ENCODE results near the gene C19orf38. TPM values are rescaled to one million over a fixed set of nuclear protein-coding genes. Genes with fewer than 3 reads are reported as not detected.
"Not testable (repeated sequence)": the region's sequence is repeated elsewhere in the genome, so short reads cannot be mapped to it uniquely, and the experiment has no call there.

C19orf38 gene
- total RNA-seq, 1 donor from 2014 or later = not detected

DNA sequence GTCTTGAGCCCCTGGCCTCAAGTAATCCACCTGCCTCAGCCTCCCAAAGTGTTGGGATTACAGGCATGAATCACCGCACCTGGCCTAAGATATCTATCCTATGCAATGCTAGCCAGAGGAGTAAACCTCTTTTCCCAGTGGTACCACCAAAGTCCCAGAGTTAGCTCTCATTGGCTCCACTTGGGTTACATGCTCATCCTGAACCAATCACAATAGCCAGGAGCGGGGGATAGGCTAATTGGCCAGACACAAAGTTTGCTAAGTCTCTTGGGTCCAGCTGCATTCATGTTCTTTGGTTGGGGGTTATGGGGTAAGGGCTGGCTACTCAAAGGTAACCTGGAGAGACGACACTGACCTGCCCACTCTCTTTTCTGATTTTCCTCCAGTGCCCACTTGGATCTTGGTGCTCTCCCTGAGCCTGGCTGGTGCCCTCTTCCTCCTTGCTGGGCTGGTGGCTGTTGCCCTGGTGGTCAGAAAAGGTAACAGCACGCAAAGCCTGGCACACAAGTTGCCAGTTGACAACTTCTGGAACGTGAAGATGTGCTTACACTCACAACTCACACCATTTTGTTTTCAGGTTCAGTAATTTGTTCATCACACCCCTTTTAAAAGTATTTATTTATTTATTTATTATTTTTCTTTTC, 7.8 kb downstream of the C19orf38 start:
- Mint-ChIP-seq H3K4me1 (peaks cover 9% of the 10 kb centered on the region), H3K27me3 (ENCODE audit: low read depth) (no peaks in the 10 kb centered on the region), H3K4me3 (no peak overlapping the region), H3K9me3 (no peaks in the 10 kb centered on the region), H3K27ac (ENCODE audit: unreplicated experiment) (no peak overlapping the region), H3K36me3 (ENCODE audit: low read depth) (no peaks in the 10 kb centered on the region)
- TF ChIP-seq, protein P1, sequence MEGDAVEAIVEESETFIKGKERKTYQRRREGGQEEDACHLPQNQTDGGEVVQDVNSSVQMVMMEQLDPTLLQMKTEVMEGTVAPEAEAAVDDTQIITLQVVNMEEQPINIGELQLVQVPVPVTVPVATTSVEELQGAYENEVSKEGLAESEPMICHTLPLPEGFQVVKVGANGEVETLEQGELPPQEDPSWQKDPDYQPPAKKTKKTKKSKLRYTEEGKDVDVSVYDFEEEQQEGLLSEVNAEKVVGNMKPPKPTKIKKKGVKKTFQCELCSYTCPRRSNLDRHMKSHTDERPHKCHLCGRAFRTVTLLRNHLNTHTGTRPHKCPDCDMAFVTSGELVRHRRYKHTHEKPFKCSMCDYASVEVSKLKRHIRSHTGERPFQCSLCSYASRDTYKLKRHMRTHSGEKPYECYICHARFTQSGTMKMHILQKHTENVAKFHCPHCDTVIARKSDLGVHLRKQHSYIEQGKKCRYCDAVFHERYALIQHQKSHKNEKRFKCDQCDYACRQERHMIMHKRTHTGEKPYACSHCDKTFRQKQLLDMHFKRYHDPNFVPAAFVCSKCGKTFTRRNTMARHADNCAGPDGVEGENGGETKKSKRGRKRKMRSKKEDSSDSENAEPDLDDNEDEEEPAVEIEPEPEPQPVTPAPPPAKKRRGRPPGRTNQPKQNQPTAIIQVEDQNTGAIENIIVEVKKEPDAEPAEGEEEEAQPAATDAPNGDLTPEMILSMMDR (conservative IDR thresholded peaks at IDR 0.05) = peak; percentile 59
- no peak for DNase-seq (ENCODE audit: low read depth, low spot score)

DNA sequence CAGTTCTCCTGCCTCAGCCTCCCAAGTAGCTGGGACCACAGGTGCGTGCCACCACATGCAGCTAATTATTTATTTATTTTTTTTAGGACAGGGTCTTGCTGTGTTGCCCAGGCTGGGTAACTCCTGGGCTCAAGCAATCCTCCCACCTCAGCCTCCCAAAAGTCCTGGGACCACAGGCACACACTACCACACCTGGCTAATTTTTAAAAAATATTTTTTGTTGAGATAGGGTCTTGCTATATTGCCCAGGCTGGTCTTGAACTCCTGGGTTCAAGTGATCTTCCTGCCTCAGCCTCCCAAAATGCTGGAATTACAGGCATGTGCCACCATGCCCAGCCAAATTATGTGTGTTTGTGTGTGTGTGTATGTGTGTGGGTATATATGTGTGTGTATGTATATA, 8.7 kb downstream of the C19orf38 start:
- H3K36me3 Mint-ChIP-seq (ENCODE audit: low read depth); DNase-seq (ENCODE audit: low read depth, low spot score); H3K9me3 Mint-ChIP-seq; H3K4me3 Mint-ChIP-seq; H3K27ac Mint-ChIP-seq (ENCODE audit: unreplicated experiment); H3K27me3 Mint-ChIP-seq (ENCODE audit: low read depth): not testable (repeated sequence)
- peaks cover 13% of the 10 kb centered on the region for H3K4me1 Mint-ChIP-seq

DNA sequence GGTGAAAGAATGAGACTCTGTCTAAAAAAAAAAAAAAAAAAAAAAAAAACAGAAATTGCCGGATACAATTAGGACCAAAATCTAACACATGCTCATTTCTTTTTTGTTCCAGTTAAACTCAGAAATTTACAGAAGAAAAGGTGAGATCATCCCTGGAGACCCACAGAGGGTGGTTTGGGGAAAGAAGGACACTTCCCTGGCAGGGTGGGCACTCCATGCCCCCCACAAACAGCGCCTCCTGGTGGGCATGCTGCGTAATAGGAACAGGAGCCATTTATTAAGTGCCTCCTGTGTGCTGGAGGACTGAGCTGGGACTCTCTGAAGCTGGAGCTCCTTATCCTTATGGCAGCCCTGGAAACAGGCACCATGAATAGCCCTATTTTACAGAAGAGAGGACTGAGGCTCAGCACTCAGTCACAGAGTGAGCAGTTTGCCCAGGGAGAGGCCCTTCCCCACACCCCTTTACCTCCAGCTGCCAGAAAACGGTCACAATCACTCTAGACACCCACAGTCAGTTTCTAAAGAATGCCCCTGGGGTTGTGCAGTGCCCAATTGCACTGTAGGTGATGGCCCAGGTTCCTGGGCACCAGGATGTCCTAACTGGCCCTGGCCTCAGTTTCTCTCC, 10.1 kb downstream of the C19orf38 start:
- Mint-ChIP-seq H3K36me3 (ENCODE audit: low read depth) (no peaks in the 10 kb centered on the region), H3K27me3 (ENCODE audit: low read depth) (no peaks in the 10 kb centered on the region), H3K4me1 (peaks cover 20% of the 10 kb centered on the region), H3K9me3 (no peaks in the 10 kb centered on the region), H3K27ac (ENCODE audit: unreplicated experiment) (no peak overlapping the region), H3K4me3 (no peak overlapping the region)
- TF ChIP-seq, protein P1 (conservative IDR thresholded peaks at IDR 0.05) = peak; percentile 78
- DNase-seq (ENCODE audit: low read depth, low spot score) = peak; percentile 55

DNA sequence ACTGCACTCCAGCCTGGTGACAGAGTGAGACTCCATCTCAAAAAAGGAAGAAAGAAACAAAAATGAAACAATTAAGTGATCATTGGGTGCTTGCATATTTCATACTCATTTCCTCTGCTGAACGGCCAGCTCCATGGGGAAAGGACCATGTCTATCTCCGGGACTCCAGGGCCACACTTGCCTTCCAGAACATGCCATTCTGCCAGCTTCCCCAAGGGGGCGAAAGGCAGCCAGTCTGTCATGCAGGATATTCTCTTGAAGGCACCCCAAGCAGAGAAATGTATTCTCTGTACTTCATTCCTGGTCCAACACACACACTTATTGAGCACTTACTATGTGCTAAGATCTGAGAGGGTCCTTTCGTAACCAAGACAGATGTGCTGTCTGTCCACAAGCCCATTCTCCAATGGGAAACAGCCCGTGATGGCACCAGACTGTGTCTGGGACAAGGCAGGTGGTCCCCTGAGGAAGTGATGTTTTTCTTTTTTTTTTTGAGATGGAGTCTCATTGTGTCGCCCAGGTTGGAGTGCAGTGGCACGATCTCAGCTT, 13.0 kb downstream of the C19orf38 start:
- H3K4me3 Mint-ChIP-seq = no peak overlapping the region
- H3K4me1 Mint-ChIP-seq = peaks cover 26% of the 10 kb centered on the region
- TF ChIP-seq, protein P1 (conservative IDR thresholded peaks at IDR 0.05) = peak; percentile 55
- no peaks in the 10 kb centered on the region for H3K27me3 Mint-ChIP-seq (ENCODE audit: low read depth)
- H3K9me3 Mint-ChIP-seq = no peaks in the 10 kb centered on the region
- DNase-seq (ENCODE audit: low read depth, low spot score) = peak; percentile 44
- no peak overlapping the region for H3K27ac Mint-ChIP-seq (ENCODE audit: unreplicated experiment)
- H3K36me3 Mint-ChIP-seq (ENCODE audit: low read depth) = no peaks in the 10 kb centered on the region

DNA sequence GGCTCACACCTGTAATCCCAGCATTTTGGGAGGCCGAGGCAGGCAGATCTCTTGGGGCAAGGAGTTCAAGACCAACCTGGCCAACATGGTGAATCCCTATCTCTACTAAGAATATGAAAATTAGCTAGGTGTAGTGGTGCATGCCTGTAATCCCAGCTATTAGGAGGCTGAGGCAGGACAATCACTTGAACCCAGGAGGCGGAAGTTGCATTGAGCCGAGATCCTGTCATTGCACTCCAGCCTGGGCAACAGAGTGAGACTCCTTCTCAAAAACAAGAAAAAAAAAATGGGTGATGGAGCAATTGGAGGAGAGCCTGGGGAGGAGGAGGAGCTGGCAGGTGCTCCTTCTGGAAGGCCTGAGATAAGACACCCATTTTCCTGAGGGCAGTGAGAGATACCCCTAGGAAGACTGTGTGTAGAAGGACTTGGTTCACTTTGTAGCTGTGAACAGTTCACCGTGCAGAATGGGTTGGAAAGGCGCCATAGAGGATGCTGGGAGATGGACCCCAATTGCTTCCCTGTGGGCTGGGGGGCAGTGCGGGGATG, 14.4 kb downstream of the C19orf38 start:
- no peaks in the 10 kb centered on the region for H3K9me3 Mint-ChIP-seq
- TF ChIP-seq, protein P1 (conservative IDR thresholded peaks at IDR 0.05) = no peak
- no peak overlapping the region for H3K4me3 Mint-ChIP-seq
- peaks cover 29% of the 10 kb centered on the region for H3K4me1 Mint-ChIP-seq
- H3K27ac Mint-ChIP-seq (ENCODE audit: unreplicated experiment) = no peak overlapping the region
- no peaks in the 10 kb centered on the region for H3K36me3 Mint-ChIP-seq (ENCODE audit: low read depth)
- no peak for DNase-seq (ENCODE audit: low read depth, low spot score)
- no peaks in the 10 kb centered on the region for H3K27me3 Mint-ChIP-seq (ENCODE audit: low read depth)

Data from neural crest cell (in vitro differentiated cells).